Neural cell (in vitro differentiated cells): ENCODE measurements around the gene ATP6AP1. TPM values are rescaled to one million over a fixed set of nuclear protein-coding genes. Genes with fewer than 3 reads are reported as not detected.
A peak's percentile ranks its signal among the peaks of the same experiment; 100 is the strongest.

Source experiments
- H2AFZ ChIP-seq: fragments of 200-600, 300-800 bp; sonication (generic), shearing (Covaris generic); 2 replicates; pipeline ENCODE4 v1.6.0; 2014; ENCODE audit warnings: low read depth, mild to moderate bottlenecking, antibody characterized with exemption, low read length, moderate library complexity
- H3F3A ChIP-seq: fragments of 200-600 bp; shearing (Covaris generic); 2 replicates; pipeline ENCODE4 v1.6.1; 2016; ENCODE audit warnings: mild to moderate bottlenecking, moderate library complexity, mixed read lengths, antibody characterized with exemption, low read length; ENCODE audit not compliant: insufficient read depth, poor library complexity, severe bottlenecking
- H3K27ac ChIP-seq: fragments of 200-600, 300-800 bp; sonication (generic), shearing (Covaris generic); 2 replicates; pipeline ENCODE4 v1.5.1; 2014; ENCODE audit warnings: mild to moderate bottlenecking, low read length, moderate library complexity
- H3K27me3 ChIP-seq: fragments of 300-800, 200-600 bp; sonication (generic), shearing (Covaris generic); 2 replicates; pipeline ENCODE4 v1.6.0; 2014; ENCODE audit warnings: mild to moderate bottlenecking, low read depth, low read length, moderate library complexity; ENCODE audit not compliant: insufficient read depth
- H3K36me3 ChIP-seq: fragments of 300-800, 200-600 bp; sonication (generic), shearing (Covaris generic); 2 replicates; pipeline ENCODE4 v1.5.1; 2014; ENCODE audit warnings: mild to moderate bottlenecking, antibody characterized with exemption, low read length, moderate library complexity; ENCODE audit not compliant: insufficient read depth
- H3K4me2 ChIP-seq: fragments of 300-800, 200-600 bp; sonication (generic), shearing (Covaris generic); 2 replicates; pipeline ENCODE4 v1.6.0; 2014; ENCODE audit warnings: mild to moderate bottlenecking, low read length
- H3K4me3 ChIP-seq: fragments of 300-800, 200-600 bp; sonication (generic), shearing (Covaris generic); 2 replicates; pipeline ENCODE4 v1.5.1; 2014; ENCODE audit warnings: mild to moderate bottlenecking, low read length, moderate library complexity
- H3K79me2 ChIP-seq: fragments of 200-600 bp; shearing (Covaris generic); replicated peaks from 2 replicates; pipeline ENCODE4 v1.6.0; 2014; ENCODE audit warnings: mild to moderate bottlenecking, low read length, moderate library complexity; ENCODE audit not compliant: insufficient read depth
- H3K9ac ChIP-seq: fragments of 300-800, 200-600 bp; sonication (generic), shearing (Covaris generic); 2 replicates; pipeline ENCODE4 v1.6.1; 2016; ENCODE audit warnings: mild to moderate bottlenecking, low read length, mixed read lengths
- H3K9me2 ChIP-seq: fragments of 200-600 bp; shearing (Covaris generic); 2 replicates; pipeline ENCODE4 v1.6.1; 2016; ENCODE audit warnings: mild to moderate bottlenecking, low read length, mixed read lengths; ENCODE audit not compliant: insufficient read depth
- H3K9me3 ChIP-seq: fragments of 200-600, 300-800 bp; sonication (generic), shearing (Covaris generic); 2 replicates; pipeline ENCODE4 v1.6.1; 2016; ENCODE audit warnings: mild to moderate bottlenecking, mixed run types, low read length, moderate library complexity, mixed read lengths
- H4K20me1 ChIP-seq: fragments of 200-600 bp; shearing (Covaris generic); 2 replicates; pipeline ENCODE4 v1.6.1; 2016; ENCODE audit warnings: mild to moderate bottlenecking, mixed run types; ENCODE audit not compliant: insufficient read depth
- EP300 ChIP-seq: fragments of 450-650 bp; conservative IDR thresholded peaks from 2 replicates; pipeline ENCODE4 v1.6.1; 2014; ENCODE audit warnings: antibody characterized with exemption, mild to moderate bottlenecking, moderate library complexity; ENCODE audit not compliant: poor library complexity, severe bottlenecking
- EZH2 ChIP-seq: fragments of 200-600, 300-800 bp; shearing (Covaris generic), sonication (generic); IDR thresholded peaks from 2 replicates; pipeline ENCODE4 v1.6.1; 2014; ENCODE audit warnings: antibody characterized with exemption, low read length, borderline replicate concordance, mild to moderate bottlenecking; ENCODE audit not compliant: insufficient read depth, poor library complexity, severe bottlenecking
- MXI1 ChIP-seq: fragments of 450-650 bp; conservative IDR thresholded peaks from 2 replicates; pipeline ENCODE4 v1.6.1; 2014; ENCODE audit warnings: antibody characterized with exemption, mild to moderate bottlenecking; ENCODE audit not compliant: poor library complexity, severe bottlenecking
- POLR2AphosphoS5 ChIP-seq: IDR thresholded peaks from 2 replicates; pipeline ENCODE4 v1.6.1; 2012
- RAD21 ChIP-seq: fragments of 450-650 bp; conservative IDR thresholded peaks from 2 replicates; pipeline ENCODE4 v1.6.1; 2014; ENCODE audit warnings: antibody characterized with exemption, mild to moderate bottlenecking, moderate library complexity
- SMC3 ChIP-seq: fragments of 450-650 bp; conservative IDR thresholded peaks from 2 replicates; pipeline ENCODE4 v1.6.1; 2014; ENCODE audit warnings: antibody characterized with exemption, mild to moderate bottlenecking, moderate library complexity; ENCODE audit not compliant: poor library complexity
- TAF1 ChIP-seq: IDR thresholded peaks from 2 replicates; pipeline ENCODE4 v1.6.1; 2012; ENCODE audit warnings: low read depth
- polyA plus RNA-seq: library from polyadenylated mRNA; depleted of rRNA; stranded (reverse); fragments of >200 nt; gene quantifications from 2 replicates; pipeline ENCODE4 v1.2.3, GENCODE V29; 2014
- TF ChIP-seq, protein P1 (sequence below): fragments of 450-650 bp; IDR thresholded peaks from 2 replicates; pipeline ENCODE4 v1.5.1; 2014; ENCODE audit warnings: antibody characterized with exemption, mild to moderate bottlenecking, moderate library complexity; ENCODE audit not compliant: poor library complexity, severe bottlenecking
- TF ChIP-seq, protein P2 (sequence below): IDR thresholded peaks from 2 replicates; pipeline ENCODE4 v1.6.1; 2012; ENCODE audit warnings: borderline replicate concordance

The ATP6AP1 gene
- polyA plus RNA-seq, 1 donor from 2014 or later: 126 TPM

DNA sequence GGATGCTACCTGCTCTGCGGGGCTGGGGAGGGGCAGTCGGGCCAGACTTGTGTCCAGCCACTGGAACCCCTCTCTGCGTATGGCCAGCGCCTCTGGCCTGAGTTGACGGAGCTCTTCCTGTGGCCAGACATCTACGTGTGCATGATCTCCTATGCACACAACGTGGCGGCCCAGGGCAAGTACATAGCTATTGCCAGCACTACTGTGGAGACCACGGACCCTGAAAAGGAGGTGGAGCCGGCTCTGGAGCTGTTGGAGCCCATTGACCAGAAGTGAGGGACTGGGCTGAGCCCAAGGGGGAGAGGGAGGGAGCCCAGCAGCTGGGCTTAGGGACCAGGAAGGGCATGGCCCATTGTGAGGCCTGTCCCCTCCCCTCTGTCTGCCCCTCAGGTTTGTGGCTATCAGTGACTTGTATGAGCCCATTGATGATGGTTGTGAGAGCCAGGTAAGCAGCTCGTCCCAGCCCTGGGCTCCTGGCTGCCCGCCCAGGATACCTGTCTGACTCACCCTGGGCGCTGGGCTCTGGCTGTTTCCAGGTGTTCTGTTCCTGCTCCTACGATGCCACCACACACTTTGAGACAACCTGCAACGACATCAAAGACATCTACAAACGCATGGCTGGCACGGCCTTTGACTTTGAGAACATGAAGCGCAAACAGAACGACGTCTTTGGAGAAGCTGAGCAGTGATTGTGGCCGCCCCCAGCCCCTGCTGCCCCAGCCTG is 13.7 kb downstream of the ATP6AP1 start:
- H3K36me3 ChIP-seq: no peaks in the 10 kb centered on the region
- H3K79me2 ChIP-seq: peaks cover 23% of the 10 kb centered on the region
- no peak overlapping the region for H3K4me2 ChIP-seq
- TF ChIP-seq, protein P1, sequence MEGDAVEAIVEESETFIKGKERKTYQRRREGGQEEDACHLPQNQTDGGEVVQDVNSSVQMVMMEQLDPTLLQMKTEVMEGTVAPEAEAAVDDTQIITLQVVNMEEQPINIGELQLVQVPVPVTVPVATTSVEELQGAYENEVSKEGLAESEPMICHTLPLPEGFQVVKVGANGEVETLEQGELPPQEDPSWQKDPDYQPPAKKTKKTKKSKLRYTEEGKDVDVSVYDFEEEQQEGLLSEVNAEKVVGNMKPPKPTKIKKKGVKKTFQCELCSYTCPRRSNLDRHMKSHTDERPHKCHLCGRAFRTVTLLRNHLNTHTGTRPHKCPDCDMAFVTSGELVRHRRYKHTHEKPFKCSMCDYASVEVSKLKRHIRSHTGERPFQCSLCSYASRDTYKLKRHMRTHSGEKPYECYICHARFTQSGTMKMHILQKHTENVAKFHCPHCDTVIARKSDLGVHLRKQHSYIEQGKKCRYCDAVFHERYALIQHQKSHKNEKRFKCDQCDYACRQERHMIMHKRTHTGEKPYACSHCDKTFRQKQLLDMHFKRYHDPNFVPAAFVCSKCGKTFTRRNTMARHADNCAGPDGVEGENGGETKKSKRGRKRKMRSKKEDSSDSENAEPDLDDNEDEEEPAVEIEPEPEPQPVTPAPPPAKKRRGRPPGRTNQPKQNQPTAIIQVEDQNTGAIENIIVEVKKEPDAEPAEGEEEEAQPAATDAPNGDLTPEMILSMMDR: no peak
- TF ChIP-seq MXI1: no peak
- no peak for TF ChIP-seq EP300
- no peak for TF ChIP-seq TAF1
- no peak for TF ChIP-seq RAD21
- TF ChIP-seq, protein P2, sequence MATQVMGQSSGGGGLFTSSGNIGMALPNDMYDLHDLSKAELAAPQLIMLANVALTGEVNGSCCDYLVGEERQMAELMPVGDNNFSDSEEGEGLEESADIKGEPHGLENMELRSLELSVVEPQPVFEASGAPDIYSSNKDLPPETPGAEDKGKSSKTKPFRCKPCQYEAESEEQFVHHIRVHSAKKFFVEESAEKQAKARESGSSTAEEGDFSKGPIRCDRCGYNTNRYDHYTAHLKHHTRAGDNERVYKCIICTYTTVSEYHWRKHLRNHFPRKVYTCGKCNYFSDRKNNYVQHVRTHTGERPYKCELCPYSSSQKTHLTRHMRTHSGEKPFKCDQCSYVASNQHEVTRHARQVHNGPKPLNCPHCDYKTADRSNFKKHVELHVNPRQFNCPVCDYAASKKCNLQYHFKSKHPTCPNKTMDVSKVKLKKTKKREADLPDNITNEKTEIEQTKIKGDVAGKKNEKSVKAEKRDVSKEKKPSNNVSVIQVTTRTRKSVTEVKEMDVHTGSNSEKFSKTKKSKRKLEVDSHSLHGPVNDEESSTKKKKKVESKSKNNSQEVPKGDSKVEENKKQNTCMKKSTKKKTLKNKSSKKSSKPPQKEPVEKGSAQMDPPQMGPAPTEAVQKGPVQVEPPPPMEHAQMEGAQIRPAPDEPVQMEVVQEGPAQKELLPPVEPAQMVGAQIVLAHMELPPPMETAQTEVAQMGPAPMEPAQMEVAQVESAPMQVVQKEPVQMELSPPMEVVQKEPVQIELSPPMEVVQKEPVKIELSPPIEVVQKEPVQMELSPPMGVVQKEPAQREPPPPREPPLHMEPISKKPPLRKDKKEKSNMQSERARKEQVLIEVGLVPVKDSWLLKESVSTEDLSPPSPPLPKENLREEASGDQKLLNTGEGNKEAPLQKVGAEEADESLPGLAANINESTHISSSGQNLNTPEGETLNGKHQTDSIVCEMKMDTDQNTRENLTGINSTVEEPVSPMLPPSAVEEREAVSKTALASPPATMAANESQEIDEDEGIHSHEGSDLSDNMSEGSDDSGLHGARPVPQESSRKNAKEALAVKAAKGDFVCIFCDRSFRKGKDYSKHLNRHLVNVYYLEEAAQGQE: no peak
- TF ChIP-seq EZH2: no peak
- TF ChIP-seq SMC3: no peak
- no peak for TF ChIP-seq POLR2AphosphoS5
- H3F3A ChIP-seq: no peaks in the 10 kb centered on the region
- H3K4me3 ChIP-seq: no peak overlapping the region
- no peak overlapping the region for H3K27ac ChIP-seq
- H3K27me3 ChIP-seq: no peaks in the 10 kb centered on the region
- H3K9me2 ChIP-seq: no peaks in the 10 kb centered on the region
- no peak overlapping the region for H2AFZ ChIP-seq
- no peak overlapping the region for H3K9ac ChIP-seq
- H3K9me3 ChIP-seq: no peaks in the 10 kb centered on the region
- H4K20me1 ChIP-seq: no peaks in the 10 kb centered on the region

DNA sequence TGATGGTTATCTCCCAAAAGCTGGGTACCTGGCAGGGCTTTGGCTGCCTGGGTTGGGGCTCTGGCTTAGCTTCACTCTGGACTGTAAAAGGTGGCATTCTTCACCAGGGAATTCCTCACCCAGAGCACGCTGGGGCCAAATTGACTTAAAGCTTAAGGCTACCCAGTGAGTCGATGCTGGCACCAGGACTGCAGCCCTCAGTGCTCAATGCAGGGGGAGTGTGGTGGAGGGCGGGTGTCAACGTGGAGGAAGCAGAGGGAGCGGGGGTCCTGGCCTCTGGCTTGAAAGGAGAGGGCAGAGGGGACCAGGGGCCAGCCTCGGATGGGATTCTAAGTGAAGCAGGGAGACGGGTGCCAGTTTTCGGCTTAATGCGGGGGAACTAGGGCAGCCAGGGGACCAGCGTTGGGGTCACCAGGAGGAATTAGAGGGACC is 15.0 kb downstream of the ATP6AP1 start:
- peak overlapping the region; percentile 60 for H3K4me3 ChIP-seq
- H3K9me3 ChIP-seq: no peaks in the 10 kb centered on the region
- H3F3A ChIP-seq: no peaks in the 10 kb centered on the region
- no peaks in the 10 kb centered on the region for H4K20me1 ChIP-seq
- H3K79me2 ChIP-seq: peaks cover 13% of the 10 kb centered on the region
- no peak overlapping the region for H3K4me2 ChIP-seq
- H3K9me2 ChIP-seq: no peaks in the 10 kb centered on the region
- H3K27ac ChIP-seq: peak overlapping the region; percentile 77
- no peaks in the 10 kb centered on the region for H3K27me3 ChIP-seq
- H3K36me3 ChIP-seq: no peaks in the 10 kb centered on the region
- TF ChIP-seq EZH2: no peak
- TF ChIP-seq RAD21: no peak
- TF ChIP-seq, protein P2: no peak
- no peak for TF ChIP-seq SMC3
- no peak for TF ChIP-seq TAF1
- TF ChIP-seq MXI1: no peak
- no peak for TF ChIP-seq EP300
- TF ChIP-seq, protein P1: no peak
- peak overlapping the region; percentile 73 for H3K9ac ChIP-seq
- no peak overlapping the region for H2AFZ ChIP-seq
